CD4-positive, alpha-beta T cell (primary cell): ENCODE measurements around the gene DAD1. TPM values are rescaled to one million over a fixed set of nuclear protein-coding genes. Genes with fewer than 3 reads are reported as not detected.
"Not testable (repeated sequence)": the region's sequence is repeated elsewhere in the genome, so short reads cannot be mapped to it uniquely, and the experiment has no call there.

Source experiments
- ATAC-seq: fragments of 200-7000 bp; cut with Tn5 transposase; one replicate; pipeline ENCODE4 v1.10.0; 2022; ENCODE audit warnings: mild to moderate bottlenecking; ENCODE audit not compliant: poor library complexity
- CTCF ChIA-PET: fragments of 350-600 bp; sonication (Branson Sonifier 250); formaldehyde crosslinking; loops from one replicate; lab custom pipeline; 2021; ENCODE audit warnings: antibody characterized with exemption, inconsistent platforms; lab: Charles Lee
- POLR2A ChIA-PET: fragments of 350-600 bp; sonication (Branson Sonifier 250); formaldehyde crosslinking; loops from one replicate; lab custom pipeline; 2021; ENCODE audit warnings: antibody characterized with exemption, inconsistent platforms; lab: Charles Lee
- DNase-seq, 14 experiments: peaks; one replicate each; pipeline ENCODE4 v3.0.0-alpha.2; 2013 to 2020; ENCODE audit warnings: mixed read lengths in 2 of 14
- H3K27ac ChIP-seq, 2 donors: one replicate each; pipeline versions ENCODE4 v1.5.1 to v1.7.0; 2013; ENCODE audit warnings: low read length in 2 of 2, low read depth in 1 of 2, mild to moderate bottlenecking in 1 of 2
- H3K27me3 ChIP-seq, 2 experiments: 1 replicate in 1 of 2; 2 replicates in 1 of 2; pipeline versions ENCODE4 v1.6.1 to v1.7.0; 2013; ENCODE audit warnings: low read length in 2 of 2, control low read depth in 1 of 2, mild to moderate bottlenecking in 1 of 2, moderate library complexity in 1 of 2; ENCODE audit not compliant: insufficient read depth in 2 of 2, control insufficient read depth in 1 of 2
- H3K36me3 ChIP-seq: one replicate; pipeline ENCODE4 v1.6.1; 2013; ENCODE audit warnings: low read length, control low read depth; ENCODE audit not compliant: insufficient read depth
- H3K4me1 ChIP-seq: one replicate; pipeline ENCODE4 v1.6.1; 2013; ENCODE audit warnings: low read length, control low read depth; ENCODE audit not compliant: insufficient read depth
- H3K4me3 ChIP-seq: one replicate; pipeline ENCODE4 v1.5.1; 2013; ENCODE audit warnings: mild to moderate bottlenecking, low read length, moderate library complexity
- H3K9me3 ChIP-seq, 2 experiments: 1 replicate in 1 of 2; 2 replicates in 1 of 2; pipeline versions ENCODE4 v1.6.1 to v1.7.0; 2013; ENCODE audit warnings: low read length in 2 of 2, mild to moderate bottlenecking in 2 of 2, control low read depth in 1 of 2, moderate library complexity in 1 of 2; ENCODE audit not compliant: control insufficient read depth in 1 of 2, insufficient read depth in 1 of 2
- H3K27ac Mint-ChIP-seq: one replicate; pipeline ENCODE4 v1.8.0; 2020; ENCODE audit warnings: mixed read lengths
- H3K27me3 Mint-ChIP-seq: one replicate; pipeline ENCODE4 v1.8.0; 2021; ENCODE audit warnings: mixed read lengths
- H3K36me3 Mint-ChIP-seq: one replicate; pipeline ENCODE4 v1.8.0; 2021; ENCODE audit warnings: low read depth, mixed read lengths
- H3K4me1 Mint-ChIP-seq: one replicate; pipeline ENCODE4 v1.8.0; 2021; ENCODE audit warnings: low read depth, mixed read lengths
- H3K4me3 Mint-ChIP-seq: one replicate; pipeline ENCODE4 v1.8.0; 2020; ENCODE audit warnings: mild to moderate bottlenecking, mixed read lengths
- H3K9me3 Mint-ChIP-seq: one replicate; pipeline ENCODE4 v1.8.0; 2020; ENCODE audit warnings: mixed read lengths
- CTCF ChIP-seq: fragments of 200-600 bp; IDR thresholded peaks from one replicate; pipeline ENCODE4 v1.8.0; 2022; ENCODE audit warnings: antibody characterized with exemption, mild to moderate bottlenecking
- intact Hi-C, 2 experiments: fragments of 100-400 bp; cut with DNase I in 1 of 2; cut with micrococcal nuclease in 1 of 2; formaldehyde crosslinking; loops; one replicate each; pipeline versions ENCODE4 v1.15.1 to v1.9.0; 2023 to 2025; cut with DNase I, micrococcal nuclease
- total RNA-seq, 174 experiments: library from RNA in 2 of 174; stranded (reverse) in 2 of 174; gene quantifications; one replicate each; pipeline ENCODE4 v1.2.3 and lab custom pipeline; 2021 to 2026

Gene DAD1
- total RNA-seq, 2 experiments from 2014 or later = 41.8 to 44.1 TPM

- peaks cover 5% of the 10 kb centered on the region for H3K27me3 Mint-ChIP-seq
- no peak for ATAC-seq
- Histone ChIP-seq H3K9me3 (no peaks in the 10 kb centered on the region), H3K27me3 (no peaks in the 10 kb centered on the region), H3K4me3 (no peak overlapping the region), H3K4me1 (no peaks in the 10 kb centered on the region), H3K27ac (no peak overlapping the region), H3K36me3 (no peaks in the 10 kb centered on the region)
- POLR2A ChIA-PET = no interaction called here
- TF ChIP-seq CTCF = no peak
- intact Hi-C loops = no loop called here
- H3K9me3 Mint-ChIP-seq = no peaks in the 10 kb centered on the region
- CTCF ChIA-PET = no interaction called here
- no peak overlapping the region for H3K27ac Mint-ChIP-seq
- DNase-seq = no peak
- no peak overlapping the region for H3K4me3 Mint-ChIP-seq
- H3K36me3 Mint-ChIP-seq = no peaks in the 10 kb centered on the region
- no peaks in the 10 kb centered on the region for H3K4me1 Mint-ChIP-seq
Observed at GRCh38 chr14:22622255-22622654, 33.2 kb upstream of the DAD1 start.

DNA sequence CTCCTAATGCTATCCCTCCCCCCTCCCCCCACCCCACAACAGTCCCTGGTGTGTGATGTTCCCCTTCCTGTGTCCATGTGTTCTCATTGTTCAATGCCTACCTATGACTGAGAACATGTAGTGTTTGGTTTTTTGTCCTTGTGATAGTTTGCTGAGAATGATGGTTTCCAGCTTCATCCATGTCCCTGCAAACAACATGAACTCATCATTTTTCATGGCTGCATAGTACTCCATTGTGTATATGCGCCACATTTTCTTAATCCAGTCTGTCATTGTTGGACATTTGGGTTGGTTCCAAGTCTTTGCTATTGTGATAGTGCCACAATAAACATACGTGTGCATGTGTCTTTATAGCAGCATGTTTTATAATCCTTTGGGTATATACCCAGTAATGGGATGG is 26.7 kb upstream of the DAD1 start:
- H3K27ac ChIP-seq, H3K4me1 ChIP-seq, H3K27me3 ChIP-seq, H3K4me3 ChIP-seq, CTCF ChIA-PET, POLR2A ChIA-PET, H3K9me3 Mint-ChIP-seq, H3K27me3 Mint-ChIP-seq, H3K27ac Mint-ChIP-seq, ATAC-seq, H3K4me3 Mint-ChIP-seq, DNase-seq, H3K9me3 ChIP-seq, H3K4me1 Mint-ChIP-seq: not testable (repeated sequence)
- H3K36me3 Mint-ChIP-seq = peaks cover 15% of the 10 kb centered on the region
- peaks cover 10% of the 10 kb centered on the region for H3K36me3 ChIP-seq
- intact Hi-C loops = loop anchor here in 1 of 2 experiments (10.0 kb wide), 1 partner anchor 189 kb away; no protein-coding TSS in a partner anchor

GRCh38 chr14:22614240-22614799 is 25.3 kb upstream of the DAD1 start:
- ATAC-seq (no peak), DNase-seq (no peak)
- Histone ChIP-seq H3K36me3 (peaks cover 23% of the 10 kb centered on the region), H3K4me3 (no peak overlapping the region), H3K27ac (no peak overlapping the region), H3K27me3 (no peaks in the 10 kb centered on the region), H3K9me3 (no peaks in the 10 kb centered on the region), H3K4me1 (no peaks in the 10 kb centered on the region)
- no peak overlapping the region for H3K27ac Mint-ChIP-seq
- no peaks in the 10 kb centered on the region for H3K27me3 Mint-ChIP-seq
- no peaks in the 10 kb centered on the region for H3K9me3 Mint-ChIP-seq
- intact Hi-C loops = loop anchor here in 1 of 2 experiments (10.0 kb wide), 1 partner anchor 190 kb away; no protein-coding TSS in a partner anchor
- TF ChIP-seq CTCF = no peak
- POLR2A ChIA-PET = no interaction called here
- CTCF ChIA-PET = interaction anchor here (0.5 kb wide), 1 partner anchor 117 kb away, joined by 3 read pairs; no protein-coding TSS in a partner anchor
- H3K4me3 Mint-ChIP-seq = no peak overlapping the region
- H3K36me3 Mint-ChIP-seq = peaks cover 28% of the 10 kb centered on the region
- H3K4me1 Mint-ChIP-seq = no peaks in the 10 kb centered on the region
